HG03521 (cell line): Measurements from ENCODE around the gene POLR3A.

Source experiments
- ATAC-seq: cut with Tn5 transposase; IDR thresholded peaks from one replicate; pipeline ENCODE4 v1.9.1; 2021; ENCODE audit warnings: mild to moderate bottlenecking, moderate library complexity; ENCODE audit not compliant: unreplicated experiment

POLR3A gene

DNA sequence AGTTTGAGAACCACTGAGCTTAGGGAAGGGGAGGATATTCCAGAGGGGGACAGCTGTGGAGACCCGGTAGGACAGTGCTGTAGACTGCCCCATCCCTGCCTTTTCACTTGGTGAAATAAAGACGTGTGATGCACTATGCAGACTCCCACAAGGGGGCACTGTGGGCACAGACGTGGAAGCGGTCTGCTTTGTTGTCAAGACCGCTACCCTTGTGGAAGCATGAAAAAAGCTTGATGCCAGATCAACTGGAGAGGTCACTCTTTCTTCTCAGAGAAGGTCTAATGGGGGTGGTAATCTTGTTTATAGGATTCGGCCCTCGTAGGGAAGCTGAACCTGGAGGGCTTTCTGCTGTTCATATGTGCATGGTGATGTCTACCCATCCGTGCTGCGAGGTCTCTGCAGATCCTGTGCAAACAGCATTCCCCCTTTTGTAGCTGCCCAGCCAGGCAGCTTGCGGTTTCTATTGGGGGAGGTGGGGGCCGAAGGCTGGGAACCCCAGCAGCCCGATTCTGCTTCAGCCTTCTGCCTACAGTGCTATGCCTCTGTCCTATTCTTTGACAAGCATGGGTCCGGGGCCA is 18.1 kb upstream of the POLR3A start:
- no peak for ATAC-seq

DNA sequence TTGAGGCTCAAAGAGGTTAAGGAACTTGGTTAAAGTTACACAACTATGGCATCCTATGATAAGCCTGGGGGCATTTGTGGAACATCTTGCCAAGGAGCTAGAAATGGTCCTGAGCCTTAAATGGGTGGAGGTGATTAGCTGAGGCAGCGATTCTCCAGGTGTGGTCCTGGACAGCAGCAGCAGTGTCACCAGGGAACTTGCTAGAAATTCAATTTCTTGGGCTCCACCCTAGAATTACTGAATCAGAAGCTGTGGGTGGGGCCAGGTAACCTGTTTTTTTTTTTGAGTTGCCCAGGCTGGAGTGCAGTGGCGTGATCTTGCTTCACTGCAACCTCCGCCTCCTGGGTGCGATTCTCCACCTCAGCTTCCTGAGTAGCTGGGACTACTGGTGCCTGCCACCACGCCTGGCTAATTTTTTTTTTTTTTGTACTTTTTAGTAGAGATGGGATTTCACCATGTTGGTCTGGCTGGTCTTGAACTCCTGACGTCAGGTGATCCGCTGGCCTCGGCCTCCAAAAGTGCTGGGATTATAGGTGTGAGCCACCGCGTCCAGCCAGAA is 17.5 kb upstream of the POLR3A start:
- no peak for ATAC-seq

DNA sequence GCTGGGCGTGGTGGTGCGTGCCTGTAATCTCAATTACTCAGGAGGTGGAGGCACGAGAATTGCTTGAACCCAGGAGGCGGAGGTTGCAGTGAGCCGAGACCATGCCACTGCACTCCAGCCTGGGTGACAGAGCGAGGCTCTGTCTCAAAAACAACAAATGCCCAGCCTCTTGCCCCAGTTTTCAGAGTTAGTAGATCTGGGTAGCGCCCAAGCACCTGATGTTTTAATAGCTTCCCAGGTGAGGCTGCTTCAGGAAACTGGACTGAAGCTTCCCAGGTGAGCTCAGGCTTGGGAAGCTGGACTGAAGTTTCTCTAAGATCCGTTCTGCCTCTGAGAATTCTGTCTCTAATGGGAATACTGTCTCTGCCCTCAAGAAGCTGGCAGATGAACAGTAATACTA is 16.5 kb upstream of the POLR3A start:
- no peak for ATAC-seq

DNA sequence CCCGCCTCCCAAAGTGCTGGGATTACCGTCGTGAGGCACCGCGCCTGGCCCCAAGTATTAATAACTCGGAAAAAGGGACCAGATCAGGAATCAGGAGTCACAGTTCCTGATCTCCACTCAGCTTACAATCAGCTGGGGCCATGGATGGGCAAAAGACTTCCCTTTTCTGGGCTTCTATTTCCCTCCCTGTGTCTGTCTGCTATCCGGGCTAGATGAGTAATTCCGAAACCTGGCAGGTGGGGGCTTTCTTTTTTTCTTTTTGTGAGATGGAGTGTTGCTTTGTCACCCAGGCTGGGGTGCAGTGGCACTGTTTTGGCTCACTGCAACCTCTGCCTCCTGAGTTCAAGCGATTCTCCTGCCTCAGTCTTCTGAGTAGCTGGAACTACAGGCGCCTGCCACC is 15.9 kb upstream of the POLR3A start:
- no peak for ATAC-seq

DNA sequence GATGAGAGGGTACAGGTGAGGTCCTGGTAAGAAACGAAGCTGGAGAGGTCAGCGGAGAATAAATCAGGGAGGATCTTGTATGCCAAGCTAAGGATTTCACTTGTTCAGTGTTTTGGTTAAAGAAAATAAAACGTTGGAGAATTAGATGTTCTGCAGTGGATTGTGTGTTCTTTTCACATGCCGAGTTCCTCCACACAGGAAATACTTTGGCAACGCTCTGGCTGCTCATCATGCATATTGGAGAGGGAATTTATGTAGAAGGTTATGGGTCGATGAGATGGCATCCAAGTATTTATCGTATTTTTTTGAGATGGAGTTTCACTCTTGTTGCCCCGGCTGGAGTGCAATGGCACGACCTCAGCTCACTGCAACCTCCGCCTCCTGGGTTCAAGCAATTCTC is 15.4 kb upstream of the POLR3A start:
- no peak for ATAC-seq

DNA sequence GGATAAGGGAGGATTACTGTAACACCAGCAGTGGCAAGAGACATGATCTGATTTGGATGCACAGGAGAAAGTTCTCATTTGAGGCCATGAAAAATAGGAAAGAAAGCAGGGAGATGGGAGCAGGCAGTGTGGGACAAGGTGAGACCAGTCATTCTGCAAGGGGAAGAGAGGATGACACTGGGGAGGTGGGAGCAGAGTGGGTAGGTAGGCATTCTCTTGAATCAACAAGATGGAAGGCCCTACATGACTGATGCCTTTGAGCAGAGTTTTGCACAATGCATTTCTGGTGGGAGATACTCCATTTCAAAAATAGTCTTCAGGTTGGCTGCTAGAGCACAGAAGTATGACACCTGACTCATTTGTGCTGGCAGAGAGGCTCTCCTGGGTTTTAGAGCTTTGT is 14.9 kb upstream of the POLR3A start:
- no peak for ATAC-seq

DNA sequence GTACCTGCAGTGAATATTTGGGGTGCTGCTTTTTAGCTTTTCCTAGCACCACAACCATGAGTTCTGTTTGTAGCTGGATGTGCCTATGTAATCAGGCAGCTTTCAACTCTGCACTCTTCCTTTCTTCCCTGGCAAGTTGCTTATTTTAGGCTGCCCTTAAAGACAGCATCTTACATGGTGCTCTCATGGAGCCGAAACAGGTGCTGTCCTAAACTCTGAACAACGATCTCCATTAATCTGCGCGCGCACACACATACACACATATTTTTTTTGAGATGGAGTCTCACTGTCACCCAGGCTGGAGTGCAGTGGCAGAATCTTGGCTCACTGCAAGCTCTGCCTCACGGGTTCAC is 13.4 kb upstream of the POLR3A start:
- no peak for ATAC-seq

DNA sequence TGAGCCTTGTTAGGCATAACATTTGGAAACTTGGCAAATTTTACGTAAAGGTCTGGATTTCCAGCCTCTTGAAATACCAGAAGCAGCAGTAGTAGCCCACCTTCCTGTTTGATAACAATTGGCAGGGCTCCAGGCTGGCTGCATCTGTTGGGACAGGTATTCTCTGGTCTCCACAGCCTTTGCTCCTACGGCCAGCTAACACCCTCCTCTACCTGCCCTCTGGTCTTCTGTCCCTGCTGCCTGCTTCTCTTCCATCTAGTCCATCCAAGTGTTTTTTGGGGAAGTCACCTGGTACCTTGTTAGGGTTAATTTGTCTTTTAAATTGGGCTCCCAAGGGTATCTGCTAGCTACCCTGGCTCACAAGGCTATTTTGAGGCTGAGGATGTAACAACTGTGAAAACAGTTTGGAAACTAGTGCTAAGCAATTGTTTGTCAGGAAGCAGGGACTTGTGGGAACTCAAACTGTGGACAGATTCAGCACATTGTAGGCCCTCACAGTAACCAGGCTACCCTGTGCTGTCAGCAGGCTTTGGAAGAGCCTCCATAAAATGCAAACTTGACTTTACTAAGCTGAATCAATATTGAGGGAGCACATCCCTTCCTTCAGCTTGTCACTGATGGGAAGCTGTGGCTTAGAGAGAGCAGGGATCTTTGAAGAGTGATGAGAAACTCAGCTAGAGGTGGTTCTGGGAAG is 12.9 kb upstream of the POLR3A start:
- ATAC-seq, result no peak

DNA sequence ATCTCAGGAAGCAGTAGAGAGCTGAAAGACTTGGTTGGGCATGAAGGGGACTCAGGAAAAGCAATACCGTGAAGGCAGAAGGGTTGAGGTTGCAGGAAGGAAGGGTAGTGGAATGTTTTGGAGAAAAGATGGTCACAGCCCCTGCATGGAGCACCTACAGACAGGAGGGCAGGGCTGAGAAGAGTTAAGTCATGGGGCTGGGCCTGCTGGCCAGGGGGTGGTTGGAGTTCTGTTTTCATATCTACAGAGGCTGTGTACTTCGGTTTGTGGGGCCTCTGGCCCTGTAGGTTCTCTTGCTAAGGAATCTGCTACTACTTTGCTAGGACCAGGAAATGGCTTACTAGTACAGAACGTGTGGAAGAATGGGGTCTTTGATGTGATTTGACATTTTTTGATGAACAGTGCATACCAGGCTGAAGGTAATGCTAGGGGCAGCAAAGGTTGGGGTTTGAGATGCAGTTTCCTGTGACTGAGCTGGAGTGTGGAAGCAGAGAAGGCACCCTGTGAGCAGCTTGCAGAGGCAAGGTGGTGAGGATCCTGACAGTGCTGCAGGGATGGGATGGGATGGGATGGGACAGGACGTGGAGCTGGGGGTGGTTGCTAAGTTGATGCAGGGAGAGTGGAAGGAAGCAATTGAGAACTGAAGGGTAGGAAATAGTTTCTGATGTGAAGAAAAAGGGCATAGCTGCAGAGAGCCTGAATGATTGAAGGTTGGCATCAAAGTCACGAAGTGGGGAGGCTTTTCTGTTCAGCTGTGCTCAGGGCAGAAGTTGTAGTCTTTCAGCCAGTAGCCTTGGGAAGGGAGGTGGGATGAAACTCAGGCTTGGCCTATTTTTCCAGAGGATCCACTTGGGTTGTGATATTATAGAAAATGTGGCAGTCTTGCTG is 12.1 kb upstream of the POLR3A start:
- no peak for ATAC-seq

DNA sequence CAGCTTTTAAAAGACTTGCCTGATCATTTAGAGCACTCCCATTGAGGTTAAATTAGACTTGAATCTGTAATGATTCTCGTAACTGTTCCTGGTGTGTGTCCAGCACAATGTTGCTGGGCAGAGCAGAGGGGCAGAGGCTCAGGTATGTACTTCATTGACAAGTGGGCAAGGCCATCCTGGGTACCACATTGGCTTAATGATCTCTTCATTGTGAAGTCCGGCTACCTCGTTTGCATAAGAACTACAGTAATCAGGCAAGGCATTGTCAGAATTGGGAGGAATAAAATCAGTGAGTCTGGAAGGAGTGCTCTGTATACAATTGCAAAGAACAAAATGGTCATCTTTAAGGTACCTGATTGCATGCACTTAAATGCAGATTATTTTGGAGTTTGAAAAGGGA is 10.4 kb upstream of the POLR3A start:
- no peak for ATAC-seq

DNA sequence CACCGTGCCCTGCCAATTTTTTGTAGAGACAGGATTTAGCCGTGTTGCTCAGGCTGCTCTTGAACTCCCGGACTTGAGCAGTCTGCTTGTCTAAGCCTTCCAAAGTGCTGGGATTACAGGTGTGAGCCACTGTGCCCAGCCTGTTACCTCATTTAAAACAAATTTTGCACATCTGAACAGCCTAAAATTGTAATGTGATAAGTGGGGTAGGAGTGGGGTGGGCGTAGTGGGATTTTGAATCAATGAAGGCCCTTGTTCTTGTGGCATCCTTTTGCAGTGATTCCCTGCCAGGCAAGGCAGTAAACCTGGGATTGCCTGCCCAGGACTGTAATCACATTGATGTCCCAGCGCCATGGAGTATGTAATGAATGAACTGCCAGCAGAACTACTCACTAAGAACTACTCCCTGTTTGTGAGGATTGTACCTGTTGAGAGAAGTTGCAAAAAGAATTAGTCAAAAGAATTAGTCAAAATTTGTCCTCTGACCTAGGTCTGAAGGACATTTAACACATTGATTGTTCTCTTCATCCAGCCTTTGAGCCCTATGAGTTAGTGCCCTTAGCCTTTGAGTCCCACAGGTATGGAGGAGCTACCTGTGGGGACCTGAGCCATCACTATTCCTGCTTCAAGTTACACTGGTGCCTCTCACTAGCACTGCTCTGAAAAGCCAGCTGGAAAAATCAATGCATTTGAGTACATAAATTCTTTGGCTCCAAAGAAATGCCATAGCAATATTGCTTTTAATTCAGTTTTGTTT is 9.7 kb upstream of the POLR3A start:
- ATAC-seq, result no peak

DNA sequence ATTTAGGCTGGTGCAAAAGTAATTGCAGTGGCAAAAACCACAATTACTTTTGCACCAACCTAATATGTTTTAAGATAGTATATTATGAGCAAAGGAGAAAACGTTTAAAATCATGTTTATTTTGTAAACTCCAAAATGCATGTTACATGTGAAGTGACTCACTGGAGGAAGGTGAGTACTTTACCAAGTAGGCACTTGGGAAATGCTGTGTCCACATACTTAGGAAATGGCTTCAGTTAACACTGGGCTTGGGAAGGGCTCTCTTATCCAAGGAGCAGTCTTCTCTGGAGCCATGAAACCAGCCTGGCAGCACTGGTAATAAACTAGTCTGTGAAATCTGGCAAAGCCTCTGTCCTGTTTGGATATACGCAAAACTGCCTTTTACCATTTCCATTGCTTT is 8.8 kb upstream of the POLR3A start:
- ATAC-seq, result no peak

DNA sequence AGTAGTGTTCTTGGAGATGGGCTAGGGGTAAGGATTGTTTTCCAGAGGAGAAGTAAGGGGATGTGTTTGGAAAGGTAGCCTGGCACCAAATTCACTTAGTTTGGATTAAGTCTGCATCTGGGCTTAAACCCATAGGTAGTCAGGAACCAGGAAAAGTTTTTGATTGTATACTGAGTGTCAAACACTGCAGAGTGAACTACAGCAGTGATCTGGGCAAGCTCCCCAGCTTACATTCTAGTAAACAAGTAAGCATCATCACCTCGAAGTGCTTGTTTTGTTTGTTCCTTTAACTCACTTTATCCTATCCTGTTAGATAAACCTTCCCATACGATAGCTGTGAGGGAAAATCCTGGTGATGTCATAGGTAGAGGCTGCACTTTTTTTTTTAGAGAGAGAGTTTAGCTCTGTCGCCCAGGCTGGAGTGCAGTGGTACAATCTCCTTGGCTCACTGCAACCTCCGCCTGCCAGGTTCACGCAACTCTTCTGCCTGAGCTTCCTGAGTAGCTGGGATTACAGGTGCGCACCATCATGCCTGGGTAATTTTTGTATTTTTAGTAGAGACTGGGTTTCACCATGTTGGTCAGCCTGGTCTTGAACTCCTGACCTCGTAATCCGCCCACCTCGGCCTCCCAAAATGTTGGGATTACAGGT is 6.7 kb upstream of the POLR3A start:
- no peak for ATAC-seq

DNA sequence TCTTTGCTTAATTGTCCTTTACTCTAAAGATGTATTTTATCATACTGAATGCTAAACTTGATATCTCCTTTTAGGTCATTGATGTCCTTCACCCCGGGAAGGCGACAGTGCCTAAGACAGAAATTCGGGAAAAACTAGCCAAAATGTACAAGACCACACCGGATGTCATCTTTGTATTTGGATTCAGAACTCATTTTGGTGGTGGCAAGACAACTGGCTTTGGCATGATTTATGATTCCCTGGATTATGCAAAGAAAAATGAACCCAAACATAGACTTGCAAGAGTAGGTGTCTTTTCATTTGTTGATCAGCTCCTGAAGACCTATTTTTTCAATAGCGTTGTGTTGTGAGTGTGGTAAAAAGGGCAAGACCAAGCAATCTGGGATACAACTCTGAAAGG is 6.1 kb upstream of the POLR3A start:
- no peak for ATAC-seq

DNA sequence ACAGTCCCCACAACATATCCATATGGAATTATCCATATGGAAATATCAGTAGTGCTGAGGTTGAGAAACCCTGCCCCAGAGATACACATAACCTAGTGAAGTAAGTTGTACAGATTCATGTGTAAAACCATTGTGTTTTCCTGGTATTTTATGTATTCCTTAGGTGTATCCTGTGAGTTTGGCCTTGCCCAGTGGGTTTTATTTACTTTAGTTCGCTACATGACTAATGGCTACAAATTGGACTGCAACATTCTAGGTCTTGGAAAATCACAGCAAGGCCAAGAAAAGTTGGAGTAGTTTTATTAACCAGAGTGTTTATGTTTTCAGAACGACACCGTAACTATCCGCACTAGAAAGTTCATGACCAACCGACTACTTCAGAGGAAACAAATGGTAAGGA is 5.7 kb upstream of the POLR3A start:
- no peak for ATAC-seq

DNA sequence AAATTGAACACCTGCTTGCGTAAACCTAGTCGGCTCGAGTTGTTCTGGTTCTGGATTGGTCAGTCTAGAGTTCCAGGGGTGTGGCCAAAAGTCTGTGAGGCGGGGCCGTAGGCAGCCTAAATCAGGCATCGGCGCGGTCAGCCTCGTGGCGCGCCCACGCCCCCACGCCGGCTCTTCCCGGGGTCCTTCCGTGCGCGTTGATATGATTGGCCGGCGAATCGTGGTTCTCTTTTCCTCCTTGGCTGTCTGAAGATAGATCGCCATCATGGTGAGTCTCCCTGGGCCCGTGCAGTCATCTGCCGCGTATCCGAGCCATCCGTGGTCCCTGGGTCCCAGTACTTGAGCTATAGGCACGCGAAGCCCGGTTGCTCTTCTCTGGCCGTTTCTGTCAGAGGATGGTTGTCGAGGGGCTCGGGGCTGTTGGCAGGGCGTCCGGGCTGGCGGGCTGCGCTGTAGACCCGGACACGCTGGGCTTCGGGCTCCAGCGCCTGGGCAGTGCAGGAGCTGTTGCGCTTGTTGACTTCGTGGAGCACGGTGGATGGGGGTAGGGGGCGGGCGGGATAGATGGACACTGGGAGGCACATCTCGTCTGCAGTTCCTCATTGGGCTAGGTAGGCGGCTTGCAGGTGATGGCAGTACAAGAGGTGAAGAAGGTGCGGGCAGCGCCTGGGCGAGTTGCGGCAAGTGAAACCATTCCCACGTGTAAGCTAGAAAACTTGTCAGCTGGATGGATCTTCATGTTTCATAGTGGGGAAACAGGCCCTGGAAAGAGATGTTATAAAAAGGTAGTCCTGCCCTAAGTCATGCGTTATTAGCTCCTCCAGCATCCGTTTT is 4.5 kb upstream of the POLR3A start, which contains the start of gene RPS24:
Gene RPS24, plus strand, starts transcription at position 227 of the 834 bp plus-strand sequence. Its CDS starts 39 bp downstream, at position 266.
- ATAC-seq, result peak; percentile 80

DNA sequence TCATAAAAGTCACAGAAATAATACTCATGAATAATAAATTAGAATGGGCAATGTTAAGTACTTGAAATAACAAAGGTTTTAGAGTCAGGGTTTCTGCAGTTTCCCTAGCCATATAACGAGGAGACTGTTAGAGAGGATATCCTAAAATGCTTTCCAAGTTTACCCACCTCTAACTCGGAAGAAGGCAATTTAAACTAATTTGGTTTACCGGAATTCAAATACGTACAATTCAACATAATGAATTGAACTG is 4.0 kb upstream of the POLR3A start:
- ATAC-seq, result no peak

DNA sequence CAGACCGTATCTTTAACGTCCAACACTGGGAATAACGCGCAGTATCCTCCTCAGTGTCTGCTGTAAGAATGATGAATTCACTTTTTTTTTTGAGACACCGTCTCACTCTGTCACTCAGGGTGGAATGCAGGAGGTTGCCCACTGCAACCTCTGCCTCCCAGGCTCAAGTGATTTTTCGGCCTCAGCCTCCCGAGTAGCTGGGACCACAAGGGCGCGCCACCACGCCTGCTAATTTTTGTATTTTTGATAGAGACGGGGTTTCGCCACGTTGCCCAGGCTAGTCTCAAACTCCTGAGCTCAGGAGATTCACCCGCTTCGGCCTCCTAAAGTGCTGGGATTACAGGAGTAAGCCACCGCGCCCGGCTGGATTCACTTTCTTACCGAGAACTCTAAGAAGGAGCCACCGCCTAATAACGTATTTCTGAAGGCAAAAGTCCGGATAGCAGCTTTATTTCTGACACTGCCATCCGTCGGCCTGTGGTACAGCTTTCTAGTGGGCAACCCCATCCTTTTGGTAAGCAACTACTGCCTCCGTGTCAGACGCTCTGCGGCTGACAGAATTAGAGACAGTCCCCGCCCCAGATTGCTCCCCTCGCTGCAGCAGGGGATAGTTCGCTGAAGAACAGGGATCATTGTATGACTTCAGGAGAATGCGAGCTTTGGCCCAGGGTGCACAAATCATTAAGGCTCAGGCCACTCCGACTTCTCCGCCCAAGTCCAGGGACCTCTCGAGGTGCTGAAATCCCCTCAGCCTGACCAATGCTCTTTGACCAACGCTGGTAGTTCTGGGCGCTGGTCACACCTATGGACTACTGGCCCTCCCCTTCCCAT is 662 bp downstream of the POLR3A start:
- peak; percentile 11 for ATAC-seq
